ENCODE data around the gene CTBP1. TPM values are rescaled to one million over a fixed set of nuclear protein-coding genes. Genes with fewer than 3 reads are reported as not detected.

Gene CTBP1
- total RNA-seq, 1 experiment from 2014 or later, result 187 TPM

- intact Hi-C loops (cut with micrococcal nuclease; ENCODE audit: unreplicated experiment), result no loop called here
Measured at GRCh38 chr4:1191621-1192020, 57.3 kb downstream of the CTBP1 start.

GRCh38 chr4:1187182-1187581, 61.7 kb downstream of the CTBP1 start:
- TF ChIP-seq CTCF (conservative IDR thresholded peaks at IDR 0.05; ENCODE audit: low read depth, low read length) (no peak), EZH2 (IDR thresholded peaks at IDR 0.05; ENCODE audit: borderline replicate concordance, low read depth, low read length, poor library complexity, severe bottlenecking) (no peak)
- no peak for DNase-seq (ENCODE audit: low spot score)
- Histone ChIP-seq H3K4me3 (ENCODE audit: low read depth, low read length, poor library complexity, severe bottlenecking) (no peak overlapping the region), H3K36me3 (ENCODE audit: insufficient read depth, low read length, poor library complexity, severe bottlenecking) (no peaks in the 10 kb centered on the region), H3K4me1 (ENCODE audit: insufficient read depth, low read length, poor library complexity, severe bottlenecking) (no peaks in the 10 kb centered on the region), H3K9me3 (ENCODE audit: low read depth, low read length, poor library complexity, severe bottlenecking) (no peaks in the 10 kb centered on the region), H3K27ac (ENCODE audit: low read depth, low read length, poor library complexity, severe bottlenecking) (no peak overlapping the region), H3K27me3 (replicated peaks; ENCODE audit: insufficient read depth, low read depth, low read length, poor library complexity) (peaks cover 10% of the 10 kb centered on the region)
- BruUV-seq (replicated peaks), result no TSS peak
- CTCF ChIA-PET, result no interaction called here
- intact Hi-C loops (cut with micrococcal nuclease; ENCODE audit: unreplicated experiment), result no loop called here
- POLR2A ChIA-PET (ENCODE audit: low non-redundant PET), result no interaction called here

More at GRCh38 chr4:1191621-1192020, 57.3 kb downstream of the CTBP1 start:
- no TSS peak for BruUV-seq (replicated peaks)
- DNase-seq (ENCODE audit: low spot score), result no peak
- POLR2A ChIA-PET (ENCODE audit: low non-redundant PET), result no interaction called here
- CTCF ChIA-PET, result no interaction called here
- Histone ChIP-seq H3K27me3 (replicated peaks; ENCODE audit: insufficient read depth, low read depth, low read length, poor library complexity) (peaks cover 4% of the 10 kb centered on the region), H3K4me1 (ENCODE audit: insufficient read depth, low read length, poor library complexity, severe bottlenecking) (no peaks in the 10 kb centered on the region), H3K9me3 (ENCODE audit: low read depth, low read length, poor library complexity, severe bottlenecking) (no peaks in the 10 kb centered on the region), H3K27ac (ENCODE audit: low read depth, low read length, poor library complexity, severe bottlenecking) (no peak overlapping the region), H3K4me3 (ENCODE audit: low read depth, low read length, poor library complexity, severe bottlenecking) (no peak overlapping the region), H3K36me3 (ENCODE audit: insufficient read depth, low read length, poor library complexity, severe bottlenecking) (no peaks in the 10 kb centered on the region)
- no peak for TF ChIP-seq EZH2 (IDR thresholded peaks at IDR 0.05; ENCODE audit: borderline replicate concordance, low read depth, low read length, poor library complexity, severe bottlenecking)
- no peak for TF ChIP-seq CTCF (conservative IDR thresholded peaks at IDR 0.05; ENCODE audit: low read depth, low read length)

- CTCF ChIA-PET, result no interaction called here
- no peak for DNase-seq (ENCODE audit: low spot score)
Measured at GRCh38 chr4:1183985-1184773, 64.8 kb downstream of the CTBP1 start.

More at GRCh38 chr4:1183985-1184773, 64.8 kb downstream of the CTBP1 start:
- TF ChIP-seq EZH2 (IDR thresholded peaks at IDR 0.05; ENCODE audit: borderline replicate concordance, low read depth, low read length, poor library complexity, severe bottlenecking), result no peak
- no peak for TF ChIP-seq CTCF (conservative IDR thresholded peaks at IDR 0.05; ENCODE audit: low read depth, low read length)
- H3K4me1 ChIP-seq (ENCODE audit: insufficient read depth, low read length, poor library complexity, severe bottlenecking), result no peaks in the 10 kb centered on the region
- no peak overlapping the region for H3K27ac ChIP-seq (ENCODE audit: low read depth, low read length, poor library complexity, severe bottlenecking)
- intact Hi-C loops (cut with micrococcal nuclease; ENCODE audit: unreplicated experiment), result no loop called here
- POLR2A ChIA-PET (ENCODE audit: low non-redundant PET), result interaction anchor here (0.7 kb wide), 1 partner anchor 396 kb away, joined by 12 read pairs; no protein-coding TSS in a partner anchor
- no TSS peak for BruUV-seq (replicated peaks)
- H3K36me3 ChIP-seq (ENCODE audit: insufficient read depth, low read length, poor library complexity, severe bottlenecking), result no peaks in the 10 kb centered on the region
- no peak overlapping the region for H3K4me3 ChIP-seq (ENCODE audit: low read depth, low read length, poor library complexity, severe bottlenecking)
- H3K27me3 ChIP-seq (replicated peaks; ENCODE audit: insufficient read depth, low read depth, low read length, poor library complexity), result peaks cover 18% of the 10 kb centered on the region
- peaks cover 5% of the 10 kb centered on the region for H3K9me3 ChIP-seq (ENCODE audit: low read depth, low read length, poor library complexity, severe bottlenecking)

All from A673 (cell line).